Activated CD4-positive, alpha-beta T cell treated with anti-CD3 and anti-CD28 coated beads for 48 hours (primary cell): ENCODE results near the gene XPO1.
"Not testable (repeated sequence)": the region's sequence is repeated elsewhere in the genome, so short reads cannot be mapped to it uniquely, and the experiment has no call there.

Source experiments
- DNase-seq: peaks from one replicate; pipeline ENCODE4 v3.0.0-alpha.2; 2020

Gene XPO1

DNA sequence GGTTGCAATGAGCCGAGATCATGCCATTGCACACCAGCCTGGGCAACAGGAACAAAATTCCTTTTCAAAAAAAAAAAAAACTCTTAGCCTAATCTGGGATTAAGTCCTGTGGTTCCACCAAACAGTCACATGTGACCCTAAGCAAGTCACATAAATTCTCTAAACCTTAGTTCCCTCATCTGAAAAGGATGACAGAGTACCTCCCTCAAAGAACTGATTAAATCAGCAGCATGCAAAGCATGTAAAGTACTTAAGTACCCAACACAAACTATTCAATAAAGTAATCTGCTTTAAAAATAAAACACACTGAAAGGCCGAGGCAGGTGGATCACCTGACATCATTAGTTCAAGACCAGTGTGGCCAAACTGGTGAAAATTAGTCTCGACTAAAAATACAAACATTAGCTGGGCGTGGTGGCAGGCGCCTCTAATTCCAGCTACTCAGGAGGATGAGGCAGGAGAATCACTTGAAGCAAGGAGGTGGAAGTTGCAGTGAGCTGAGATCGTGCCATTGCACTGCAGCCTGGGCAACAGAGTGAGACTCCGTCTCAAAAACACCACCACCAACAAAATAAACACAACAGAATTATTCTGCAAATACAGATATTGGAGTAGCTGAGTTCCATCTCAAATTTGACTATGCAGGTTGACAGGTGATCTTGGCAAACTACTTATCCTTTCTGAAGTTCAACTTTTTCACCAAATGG lies 74.2 kb downstream of the XPO1 start:
- DNase-seq, result no peak

- DNase-seq, result no peak
Observed at GRCh38 chr2:61461404-61461803, 76.8 kb downstream of the XPO1 start.

DNA sequence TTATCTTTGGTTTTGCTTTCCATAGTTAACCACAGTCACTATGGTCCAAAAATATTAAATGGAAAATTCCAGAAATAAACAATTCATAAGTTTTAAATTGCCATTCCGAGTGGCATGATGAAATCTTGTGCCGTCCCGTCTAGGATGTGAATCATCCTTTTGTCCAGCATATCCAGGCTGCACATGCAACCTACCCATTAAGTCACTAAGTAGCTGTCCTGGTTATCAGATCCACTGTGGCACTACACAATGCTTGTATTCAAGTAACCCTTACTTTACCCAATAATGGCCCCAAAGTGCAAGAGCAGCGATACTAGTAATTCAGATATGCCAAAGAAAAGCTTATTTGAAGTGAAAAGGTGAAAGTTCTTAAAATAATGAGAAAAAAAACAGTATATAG lies 78.0 kb downstream of the XPO1 start:
- DNase-seq, result no peak

DNA sequence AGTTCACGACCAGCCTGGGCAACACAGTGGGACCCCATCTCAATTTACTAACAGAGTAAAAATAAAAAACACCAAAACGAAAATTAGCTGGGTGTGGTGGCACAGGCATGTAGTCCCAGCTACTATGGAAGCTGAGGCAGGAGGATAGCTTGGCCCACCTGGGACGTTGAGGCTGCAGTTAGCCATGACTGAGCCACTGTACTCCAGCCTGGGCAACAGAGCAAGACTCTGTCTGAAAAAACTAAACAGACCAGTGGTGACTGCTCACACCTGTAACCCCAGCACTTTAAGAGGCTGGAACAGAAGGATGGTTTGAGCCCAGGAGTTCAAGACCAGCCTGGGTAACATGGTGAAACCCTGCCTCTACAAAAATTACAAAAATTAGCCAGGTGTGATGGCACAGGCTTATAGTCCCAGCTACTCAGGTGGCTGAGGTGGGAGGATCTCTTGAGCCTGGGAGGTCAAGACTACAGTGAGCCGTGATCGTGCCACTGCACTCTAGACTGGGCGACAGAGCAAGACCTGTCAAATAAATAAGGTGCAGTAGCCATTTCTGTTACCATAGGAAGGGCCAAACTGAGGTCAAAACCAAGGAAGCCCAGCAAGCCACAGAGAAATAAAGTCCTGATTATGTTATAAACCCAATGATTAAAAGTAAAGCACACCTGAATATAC lies 81.3 kb downstream of the XPO1 start:
- DNase-seq, result no peak

DNA sequence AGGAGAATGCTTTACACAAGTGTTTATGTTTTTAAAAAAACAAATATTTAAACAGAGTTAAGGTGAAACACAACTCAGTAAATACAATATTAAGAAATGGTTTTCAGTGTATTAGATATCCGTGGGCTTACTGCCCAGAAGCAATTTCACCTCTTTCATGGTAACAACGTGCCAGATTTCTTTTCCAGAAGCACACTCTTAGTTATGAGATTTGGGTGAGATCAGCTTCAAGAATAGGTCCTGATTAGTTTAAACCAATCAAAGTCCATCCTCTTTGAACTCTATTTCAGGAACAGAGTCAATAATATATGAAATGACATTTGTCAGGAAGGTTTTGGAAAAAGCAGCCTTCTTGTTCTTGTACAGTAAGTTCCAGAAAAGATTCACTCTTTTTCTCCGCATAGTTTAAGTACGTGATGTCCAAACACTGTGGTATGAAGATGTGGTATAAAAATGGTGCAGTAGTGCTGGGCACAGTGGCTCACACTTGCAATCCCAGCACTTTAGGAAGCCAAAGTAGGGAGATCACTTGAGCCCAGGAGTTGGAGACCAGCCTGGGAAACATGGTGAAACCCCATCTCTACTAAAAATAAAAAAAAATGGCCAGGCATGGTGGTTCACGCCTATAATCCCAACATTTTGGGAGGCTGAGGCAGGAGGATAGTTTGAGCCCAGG lies 81.9 kb downstream of the XPO1 start:
- DNase-seq, result no peak

DNA sequence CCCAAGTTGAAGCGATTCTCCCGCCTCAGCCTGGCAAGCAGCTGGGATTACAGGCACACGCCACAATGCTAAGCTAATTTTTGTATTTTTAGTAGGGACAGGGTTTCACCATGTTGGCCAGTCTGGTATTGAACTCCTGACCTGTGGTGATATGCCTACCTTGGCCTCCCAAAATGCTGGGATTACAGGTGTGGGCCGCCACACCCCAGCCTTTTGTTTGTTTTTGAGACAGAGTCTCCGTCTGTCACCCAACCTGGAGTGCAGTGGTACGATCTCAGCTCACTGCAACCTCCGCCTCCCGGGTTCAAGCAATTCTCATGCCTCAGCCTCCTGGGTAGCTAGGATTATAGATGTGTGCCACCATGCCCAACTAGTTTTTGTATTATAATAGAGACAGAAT lies 83.2 kb downstream of the XPO1 start:
- not testable (repeated sequence) for DNase-seq

DNA sequence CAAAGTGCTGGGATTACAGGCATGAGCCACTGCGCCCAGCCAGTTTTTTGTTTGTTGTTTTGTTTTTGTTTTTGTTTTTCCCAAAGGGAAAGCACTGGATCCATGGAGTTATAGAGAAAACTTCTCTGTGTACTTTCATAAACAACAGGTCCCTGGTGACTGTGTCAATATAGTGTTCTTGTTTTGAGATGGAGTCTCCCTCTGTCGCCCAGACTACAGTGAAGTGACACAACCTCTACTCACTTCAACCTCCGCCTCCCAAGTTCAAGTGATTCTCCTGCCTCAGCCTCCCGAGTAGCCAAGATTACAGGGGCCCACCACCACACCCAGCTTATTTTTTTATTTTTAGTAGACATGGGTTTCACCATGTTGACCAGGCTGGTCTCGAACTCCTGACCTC lies 83.8 kb downstream of the XPO1 start:
- DNase-seq, result no peak

DNA sequence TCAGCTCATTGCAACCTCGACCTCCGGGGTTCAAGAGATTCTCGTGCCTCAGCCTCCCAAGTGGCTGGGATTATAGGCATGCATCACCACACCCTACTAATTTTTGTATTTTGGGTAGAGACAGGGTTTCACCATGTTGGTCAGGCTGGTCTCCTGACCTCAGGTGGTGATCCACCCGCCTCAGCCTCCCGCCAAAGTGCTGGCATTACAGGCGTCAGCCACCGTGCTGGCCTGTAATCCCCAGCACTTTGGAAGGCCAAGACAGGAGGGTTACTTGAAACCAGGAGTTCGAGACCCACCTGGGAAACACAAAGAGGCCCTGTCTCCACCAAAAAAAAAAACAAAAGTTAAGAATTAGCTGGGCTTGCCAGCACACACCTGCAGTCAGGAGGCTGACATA lies 85.8 kb downstream of the XPO1 start:
- DNase-seq, result no peak

GRCh38 chr2:61451178-61451577 lies 87.0 kb downstream of the XPO1 start:
- DNase-seq, result no peak

DNA sequence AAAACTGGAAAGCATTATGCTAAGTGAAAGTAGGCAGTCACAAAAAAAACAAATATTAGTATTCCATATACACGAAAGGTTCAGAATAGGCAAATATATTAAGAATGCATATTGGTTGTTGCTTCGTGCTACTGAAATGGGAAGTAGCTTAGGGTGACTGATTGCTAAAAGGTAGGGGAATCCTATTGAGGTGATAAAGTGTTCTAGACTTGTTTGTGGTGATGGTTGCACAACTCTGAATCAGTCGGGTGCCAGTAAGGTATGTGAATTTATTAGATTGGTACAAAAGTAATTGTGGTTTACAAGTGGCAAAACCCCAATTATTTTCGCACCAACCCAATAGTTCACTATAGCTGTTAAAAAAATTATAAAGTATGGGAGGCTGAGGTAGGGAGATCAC lies 88.0 kb downstream of the XPO1 start:
- no peak for DNase-seq

DNA sequence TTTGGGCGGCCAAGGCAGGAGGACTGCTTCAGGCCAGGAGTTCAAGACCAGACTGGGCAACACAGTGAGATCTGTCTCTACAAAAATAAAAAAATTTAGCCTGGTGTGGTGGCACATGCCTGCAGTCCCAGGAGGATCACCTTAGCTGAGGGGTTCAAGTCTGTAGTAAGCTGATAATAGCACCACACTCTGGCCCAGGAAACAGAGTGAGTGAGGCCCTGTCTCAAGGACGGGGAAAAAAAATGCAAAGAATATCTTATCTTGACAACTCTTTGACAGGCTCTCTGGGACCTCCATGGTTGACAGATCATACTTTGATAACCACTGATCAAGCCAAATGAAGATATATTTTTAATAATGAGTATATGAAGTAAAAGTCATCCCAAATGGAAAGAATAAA lies 89.9 kb downstream of the XPO1 start:
- DNase-seq, result no peak

- not testable (repeated sequence) for DNase-seq
Observed at GRCh38 chr2:61446971-61447370, 91.2 kb downstream of the XPO1 start.

- no peak for DNase-seq
Observed at GRCh38 chr2:61443342-61444041, 94.7 kb downstream of the XPO1 start.

- DNase-seq, result no peak
Observed at GRCh38 chr2:61439241-61440002, 98.7 kb downstream of the XPO1 start.

GRCh38 chr2:61438670-61439069 lies 99.5 kb downstream of the XPO1 start:
- no peak for DNase-seq

DNA sequence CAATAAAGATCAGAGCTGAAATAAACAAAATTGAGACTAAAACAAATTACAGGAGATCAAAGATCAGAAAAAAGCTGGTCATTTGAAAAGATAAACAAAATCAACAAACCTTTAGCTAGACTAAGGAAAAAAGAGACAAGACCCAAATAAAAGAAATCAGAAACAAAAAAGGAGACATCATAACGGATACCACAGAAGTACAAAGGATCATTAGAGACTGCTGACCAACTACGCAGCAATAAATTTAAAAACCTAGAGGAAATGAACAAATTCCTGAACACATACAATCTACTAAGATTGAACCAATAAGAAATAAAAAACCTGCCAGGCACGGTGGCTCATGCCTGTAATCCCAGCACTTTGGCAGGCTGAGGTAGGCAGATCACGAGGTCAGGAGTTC lies 101.0 kb downstream of the XPO1 start:
- DNase-seq, result no peak

- DNase-seq, result no peak
Observed at GRCh38 chr2:61436092-61436491, 102.1 kb downstream of the XPO1 start.

- no peak for DNase-seq
Observed at GRCh38 chr2:61435291-61435690, 102.9 kb downstream of the XPO1 start.

GRCh38 chr2:61434314-61434713 lies 103.8 kb downstream of the XPO1 start:
- DNase-seq, result no peak

- DNase-seq, result no peak
Observed at GRCh38 chr2:61433606-61434005, 104.5 kb downstream of the XPO1 start.

- no peak for DNase-seq
Observed at GRCh38 chr2:61432990-61433389, 105.2 kb downstream of the XPO1 start.

DNA sequence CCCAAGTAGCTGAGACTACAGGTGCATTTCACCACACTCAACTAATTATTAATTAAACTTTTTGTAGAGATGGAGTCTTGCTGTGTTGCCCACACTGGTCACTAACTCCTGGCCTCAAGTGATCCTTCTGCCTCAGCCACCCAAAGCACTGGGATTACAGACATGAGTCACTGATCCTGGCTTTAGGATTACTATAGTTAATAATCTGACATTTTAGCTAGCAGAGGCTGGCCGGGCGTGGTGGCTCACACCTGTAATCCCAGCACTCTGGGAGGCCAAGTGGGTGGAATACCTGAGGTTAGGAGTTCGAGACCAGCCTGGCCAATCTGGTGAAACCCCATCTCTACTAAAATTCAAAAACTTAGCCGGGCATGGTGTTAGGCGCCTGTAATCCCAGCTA lies 106.8 kb downstream of the XPO1 start:
- no peak for DNase-seq
